Measurements from ENCODE around the gene AHCTF1. TPM values are rescaled to one million over a fixed set of nuclear protein-coding genes. Genes with fewer than 3 reads are reported as not detected.

The AHCTF1 gene
- total and polyA plus RNA-seq, 2 donors (not counting 3 experiments of a cell fraction or from before 2014, with no cell fraction given): 5.5 to 32.1 TPM

DNA sequence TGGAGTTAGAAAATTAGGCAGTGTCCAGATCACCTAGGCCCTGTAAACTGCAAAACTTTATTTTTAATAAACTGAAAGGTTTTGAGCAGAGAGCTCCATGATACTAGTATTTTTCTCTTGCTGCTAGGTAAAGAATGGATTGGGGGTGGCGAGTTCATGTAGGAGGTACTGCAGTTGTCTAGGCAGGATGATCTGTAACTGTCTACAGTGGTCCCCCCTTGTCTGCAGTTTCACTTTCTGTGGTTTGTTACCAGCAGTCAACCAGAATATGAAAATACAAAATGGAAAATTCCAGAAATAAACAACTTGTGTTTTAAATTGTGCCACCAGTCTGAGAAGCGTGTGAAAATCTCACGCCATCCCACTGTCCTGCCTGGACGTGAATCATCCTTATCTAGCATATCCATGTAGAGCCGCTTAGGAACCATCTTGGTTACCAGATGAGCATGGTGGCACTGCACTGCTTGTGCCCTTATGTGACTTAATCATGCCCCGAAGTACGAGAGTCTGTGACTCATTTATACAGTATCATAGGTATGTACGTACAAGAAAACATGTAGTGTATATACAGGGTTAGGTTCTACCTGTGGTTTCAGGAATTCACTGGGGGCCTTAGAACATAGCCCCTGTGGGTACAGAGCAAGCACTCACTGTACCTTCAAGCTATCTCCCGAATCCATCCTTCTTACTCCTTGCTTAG, 94.2 kb downstream of the AHCTF1 start:
- TF ChIP-seq POLR2A (IDR thresholded peaks at IDR 0.05; ENCODE audit: low read depth, low read length): no peak
- TF ChIP-seq, protein P1, sequence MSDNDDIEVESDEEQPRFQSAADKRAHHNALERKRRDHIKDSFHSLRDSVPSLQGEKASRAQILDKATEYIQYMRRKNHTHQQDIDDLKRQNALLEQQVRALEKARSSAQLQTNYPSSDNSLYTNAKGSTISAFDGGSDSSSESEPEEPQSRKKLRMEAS (IDR thresholded peaks at IDR 0.05; ENCODE audit: insufficient read depth, insufficient read length): no peak
- TF ChIP-seq, protein P2, sequence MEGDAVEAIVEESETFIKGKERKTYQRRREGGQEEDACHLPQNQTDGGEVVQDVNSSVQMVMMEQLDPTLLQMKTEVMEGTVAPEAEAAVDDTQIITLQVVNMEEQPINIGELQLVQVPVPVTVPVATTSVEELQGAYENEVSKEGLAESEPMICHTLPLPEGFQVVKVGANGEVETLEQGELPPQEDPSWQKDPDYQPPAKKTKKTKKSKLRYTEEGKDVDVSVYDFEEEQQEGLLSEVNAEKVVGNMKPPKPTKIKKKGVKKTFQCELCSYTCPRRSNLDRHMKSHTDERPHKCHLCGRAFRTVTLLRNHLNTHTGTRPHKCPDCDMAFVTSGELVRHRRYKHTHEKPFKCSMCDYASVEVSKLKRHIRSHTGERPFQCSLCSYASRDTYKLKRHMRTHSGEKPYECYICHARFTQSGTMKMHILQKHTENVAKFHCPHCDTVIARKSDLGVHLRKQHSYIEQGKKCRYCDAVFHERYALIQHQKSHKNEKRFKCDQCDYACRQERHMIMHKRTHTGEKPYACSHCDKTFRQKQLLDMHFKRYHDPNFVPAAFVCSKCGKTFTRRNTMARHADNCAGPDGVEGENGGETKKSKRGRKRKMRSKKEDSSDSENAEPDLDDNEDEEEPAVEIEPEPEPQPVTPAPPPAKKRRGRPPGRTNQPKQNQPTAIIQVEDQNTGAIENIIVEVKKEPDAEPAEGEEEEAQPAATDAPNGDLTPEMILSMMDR (IDR thresholded peaks at IDR 0.05; ENCODE audit: extremely low read depth in 1 of 2, insufficient read depth in 1 of 2, low read depth in 1 of 2, low read length in 2 of 2): no peak
- TF ChIP-seq EZH2 (IDR thresholded peaks at IDR 0.05; ENCODE audit: borderline replicate concordance, low read depth, low read length, severe bottlenecking): no peak
- no peak for TF ChIP-seq FOS (IDR thresholded peaks at IDR 0.05; ENCODE audit: borderline replicate concordance, insufficient read depth, low read length)
- no peak for TF ChIP-seq MYC (IDR thresholded peaks at IDR 0.05; ENCODE audit: low read depth, low read length)
- TF ChIP-seq POLR2AphosphoS5 (IDR thresholded peaks at IDR 0.05; ENCODE audit: insufficient read depth, low read depth, low read length): no peak
- TF ChIP-seq GATA2 (IDR thresholded peaks at IDR 0.05; ENCODE audit: insufficient read depth, insufficient read length, low read depth, low read length): no peak
- no peak for TF ChIP-seq JUN (IDR thresholded peaks at IDR 0.05; ENCODE audit: borderline replicate concordance, insufficient read depth, insufficient read length, low read depth)
- Histone ChIP-seq H3K27me3 (ENCODE audit: control insufficient read depth in 2 of 2, insufficient read depth in 2 of 2, low read length in 2 of 2) (no peaks in the 10 kb centered on the region), H3K4me2 (ENCODE audit: insufficient read depth, low read length) (no peak overlapping the region), H3K9me3 (replicated peaks; ENCODE audit: control insufficient read depth, insufficient read depth, low read length) (no peaks in the 10 kb centered on the region), H3K36me3 (ENCODE audit: control insufficient read depth in 2 of 2, extremely low read depth in 1 of 2, insufficient read depth in 2 of 2, low read length in 2 of 2) (no peaks in the 10 kb centered on the region), H3K4me1 (ENCODE audit: control insufficient read depth, extremely low read depth, insufficient read depth, low read length) (no peaks in the 10 kb centered on the region), H3K9ac (replicated peaks; ENCODE audit: extremely low read depth, insufficient read depth, low read length) (no peak overlapping the region), H3K27ac (ENCODE audit: insufficient read depth, low read depth, low read length) (no peak overlapping the region), H3K4me3 (replicated peaks in 1 of 3; ENCODE audit: insufficient read depth in 1 of 3, low read depth in 1 of 3, low read length in 3 of 3) (no peak overlapping the region), H3K9me1 (replicated peaks; ENCODE audit: control insufficient read depth, extremely low read depth, insufficient read depth, low read length) (no peaks in the 10 kb centered on the region), H2AFZ (ENCODE audit: low read depth, low read length) (no peak overlapping the region), H3K79me2 (ENCODE audit: control insufficient read depth, insufficient read depth, low read length) (no peaks in the 10 kb centered on the region), H4K20me1 (replicated peaks; ENCODE audit: control insufficient read depth, extremely low read depth, insufficient read depth, low read length) (no peaks in the 10 kb centered on the region)
- no TSS peak for BruUV-seq (replicated peaks)
- DNase-seq (ENCODE audit: low read depth, low spot score) (no peak), FAIRE-seq (no peak)
- CTCF ChIA-PET: no interaction called here
- intact Hi-C loops (cut with micrococcal nuclease): loop anchor here (10.0 kb wide), 1 partner anchor 137 kb away; no protein-coding TSS in a partner anchor
- dilution Hi-C loops (cut with MboI; ENCODE audit: extremely low pct_ligation_motif_present, low sequenced_read_pairs): no loop called here
- POLR2A ChIA-PET: no interaction called here

All from endothelial cell of umbilical vein (primary cell).